GM12873 (cell line): Measurements from ENCODE around the gene MTHFR.

ENCODE experiments used
- TF ChIP-seq, protein P1 (sequence below): IDR thresholded peaks from 2 replicates; pipeline ENCODE4 v1.5.1; 2012; ENCODE audit warnings: low read depth, mild to moderate bottlenecking, moderate library complexity, low read length, control low read depth; ENCODE audit not compliant: insufficient read depth; ENCODE audit errors: missing control alignments

Gene MTHFR

GRCh38 chr1:11805422-11806306, at the start of gene MTHFR, which contains the start of gene CLCN6:
MTHFR (minus strand) TSS chr1:11805964; CDS start chr1:11803116, 2,848 bp downstream.
CLCN6 (plus strand) TSS chr1:11806191; CDS start chr1:11806263, 72 bp downstream.
- TF ChIP-seq, protein P1, sequence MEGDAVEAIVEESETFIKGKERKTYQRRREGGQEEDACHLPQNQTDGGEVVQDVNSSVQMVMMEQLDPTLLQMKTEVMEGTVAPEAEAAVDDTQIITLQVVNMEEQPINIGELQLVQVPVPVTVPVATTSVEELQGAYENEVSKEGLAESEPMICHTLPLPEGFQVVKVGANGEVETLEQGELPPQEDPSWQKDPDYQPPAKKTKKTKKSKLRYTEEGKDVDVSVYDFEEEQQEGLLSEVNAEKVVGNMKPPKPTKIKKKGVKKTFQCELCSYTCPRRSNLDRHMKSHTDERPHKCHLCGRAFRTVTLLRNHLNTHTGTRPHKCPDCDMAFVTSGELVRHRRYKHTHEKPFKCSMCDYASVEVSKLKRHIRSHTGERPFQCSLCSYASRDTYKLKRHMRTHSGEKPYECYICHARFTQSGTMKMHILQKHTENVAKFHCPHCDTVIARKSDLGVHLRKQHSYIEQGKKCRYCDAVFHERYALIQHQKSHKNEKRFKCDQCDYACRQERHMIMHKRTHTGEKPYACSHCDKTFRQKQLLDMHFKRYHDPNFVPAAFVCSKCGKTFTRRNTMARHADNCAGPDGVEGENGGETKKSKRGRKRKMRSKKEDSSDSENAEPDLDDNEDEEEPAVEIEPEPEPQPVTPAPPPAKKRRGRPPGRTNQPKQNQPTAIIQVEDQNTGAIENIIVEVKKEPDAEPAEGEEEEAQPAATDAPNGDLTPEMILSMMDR = no peak

DNA sequence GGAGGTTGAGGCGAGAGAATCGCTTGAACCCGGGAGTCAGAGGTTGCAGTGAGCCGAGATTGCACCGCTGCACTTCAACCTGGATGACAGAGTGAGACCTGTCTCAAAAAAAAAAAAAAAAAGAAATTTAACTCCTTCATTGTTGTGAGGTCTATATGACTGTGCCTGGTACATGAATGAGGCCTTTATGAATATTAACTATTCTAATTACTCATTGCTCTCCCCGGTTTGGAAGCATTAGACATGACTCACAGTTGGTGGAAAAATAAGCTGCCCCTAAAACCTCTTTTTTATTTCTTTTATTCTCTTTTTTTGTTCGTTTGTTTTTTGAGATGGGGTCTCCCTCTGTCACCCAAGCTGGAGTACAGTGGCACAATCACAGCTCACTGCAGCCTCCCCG, 49.7 kb upstream of the MTHFR start:
- TF ChIP-seq, protein P1 = no peak

GRCh38 chr1:11854519-11854918, 48.8 kb upstream of the MTHFR start:
- TF ChIP-seq, protein P1 = no peak

- TF ChIP-seq, protein P1 = no peak
Observed at GRCh38 chr1:11851180-11851579, 45.4 kb upstream of the MTHFR start.

DNA sequence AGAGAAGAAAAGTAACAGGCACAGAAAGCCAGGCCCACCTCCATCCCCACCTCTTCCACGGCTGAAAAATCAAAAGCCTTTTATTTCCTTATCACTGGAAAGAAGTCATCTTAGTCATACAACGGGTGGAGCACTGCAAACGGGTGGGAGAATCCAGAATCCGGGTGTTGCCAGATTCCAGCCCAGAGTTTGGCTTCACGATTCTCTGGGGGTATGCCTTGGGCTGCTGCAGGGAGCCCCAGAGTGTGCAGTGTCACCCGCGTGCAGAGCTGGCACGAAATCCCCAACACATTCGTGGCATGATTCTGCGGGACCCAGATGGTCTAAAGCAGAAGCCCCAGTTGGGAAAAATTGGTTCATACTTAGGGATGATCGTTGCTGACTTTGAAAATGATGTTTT, 44.4 kb upstream of the MTHFR start:
- TF ChIP-seq, protein P1 = no peak

DNA sequence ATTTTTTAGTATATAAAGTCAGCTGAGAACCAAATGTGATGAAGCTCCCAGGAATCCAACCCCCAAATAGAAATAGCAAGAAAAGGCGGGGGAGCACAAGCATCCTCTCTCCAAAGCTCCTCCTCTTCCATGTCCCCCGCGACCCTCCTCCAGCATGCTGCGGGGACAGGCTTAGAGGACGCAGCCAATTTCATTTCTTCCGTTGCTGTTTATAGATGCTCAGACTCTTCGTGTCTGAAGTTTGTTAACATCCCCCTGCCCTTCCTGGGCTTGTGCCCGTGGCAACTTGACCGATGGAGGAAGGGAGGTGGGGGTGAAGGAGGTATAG, 42.6 kb upstream of the MTHFR start:
- TF ChIP-seq, protein P1 = no peak

GRCh38 chr1:11847667-11848372, 42.1 kb upstream of the MTHFR start, which contains the start of gene NPPA:
NPPA (minus strand) TSS chr1:11847783; CDS start chr1:11847684, 99 bp downstream.
- TF ChIP-seq, protein P1 = no peak
